DMS114 treated with DMSO at 0.1 percent for 48 hours (cell line): ENCODE results near the gene MRPL55.

Experiments
- DNase-seq: peaks from one replicate; lab custom pipeline; 2025; ENCODE audit not compliant: unreplicated experiment; lab: John Stamatoyannopoulos, UW

MRPL55 gene

DNA sequence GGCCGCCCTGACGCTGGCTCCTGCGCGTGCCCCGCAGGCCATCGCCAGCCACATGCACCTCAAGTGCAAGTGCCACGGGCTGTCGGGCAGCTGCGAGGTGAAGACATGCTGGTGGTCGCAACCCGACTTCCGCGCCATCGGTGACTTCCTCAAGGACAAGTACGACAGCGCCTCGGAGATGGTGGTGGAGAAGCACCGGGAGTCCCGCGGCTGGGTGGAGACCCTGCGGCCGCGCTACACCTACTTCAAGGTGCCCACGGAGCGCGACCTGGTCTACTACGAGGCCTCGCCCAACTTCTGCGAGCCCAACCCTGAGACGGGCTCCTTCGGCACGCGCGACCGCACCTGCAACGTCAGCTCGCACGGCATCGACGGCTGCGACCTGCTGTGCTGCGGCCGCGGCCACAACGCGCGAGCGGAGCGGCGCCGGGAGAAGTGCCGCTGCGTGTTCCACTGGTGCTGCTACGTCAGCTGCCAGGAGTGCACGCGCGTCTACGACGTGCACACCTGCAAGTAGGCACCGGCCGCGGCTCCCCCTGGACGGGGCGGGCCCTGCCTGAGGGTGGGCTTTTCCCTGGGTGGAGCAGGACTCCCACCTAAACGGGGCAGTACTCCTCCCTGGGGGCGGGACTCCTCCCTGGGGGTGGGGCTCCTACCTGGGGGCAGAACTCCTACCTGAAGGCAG is 50.0 kb downstream of the MRPL55 start:
- no peak for DNase-seq

DNA sequence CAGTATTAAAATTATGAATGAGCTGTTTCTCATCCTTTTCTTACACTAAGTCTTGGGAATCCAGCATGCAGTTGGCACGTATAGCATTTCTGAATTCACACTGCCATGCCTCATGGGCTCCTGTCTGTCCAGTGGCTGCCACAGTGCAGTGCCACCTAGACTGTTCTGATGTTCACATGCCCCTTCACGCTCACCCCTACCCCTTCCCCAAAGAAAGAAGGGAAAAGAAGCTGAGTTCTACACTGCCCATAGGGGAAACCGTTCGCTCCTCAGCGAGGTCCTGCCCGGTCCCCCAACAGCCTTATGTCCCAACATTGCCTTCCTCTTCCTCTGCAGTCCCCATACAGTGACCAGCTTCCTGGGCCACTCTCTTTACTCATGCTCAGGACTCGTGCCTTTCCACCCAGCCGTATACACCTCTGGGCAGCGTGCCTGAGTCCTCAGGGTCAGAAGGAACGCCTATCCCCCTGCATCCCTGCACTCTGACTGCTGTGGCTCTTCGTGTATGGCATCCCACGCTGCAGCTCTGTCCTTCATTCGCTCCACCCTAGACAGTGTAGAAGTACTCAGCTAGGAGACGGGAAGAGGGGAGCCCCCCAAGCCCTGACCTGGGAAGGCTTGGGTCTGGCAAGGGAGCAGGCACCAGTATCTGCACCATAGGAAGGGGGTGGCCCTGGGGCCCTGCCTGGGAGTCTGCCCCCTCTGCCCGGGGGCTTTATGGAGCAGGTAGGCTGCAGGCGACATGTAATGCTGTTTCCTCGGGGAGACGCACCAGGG is 50.7 kb downstream of the MRPL55 start:
- DNase-seq = no peak
